DOHH2 (cell line): Measurements from ENCODE around the gene NSMCE3.

Experiments
- EZH2phosphoT487 ChIP-seq: fragments of 200-600 bp; sonication (generic); IDR thresholded peaks from 2 replicates; pipeline ENCODE4 v1.6.1; 2017; ENCODE audit warnings: borderline replicate concordance, mild to moderate bottlenecking, antibody characterized with exemption, low read length, moderate library complexity, mixed read lengths
- TF ChIP-seq, protein P1 (sequence below): fragments of 200-600 bp; sonication (generic); IDR thresholded peaks from one replicate; pipeline ENCODE4 v1.5.1; 2014; ENCODE audit warnings: antibody characterized with exemption, mild to moderate bottlenecking, low read depth, low read length; ENCODE audit not compliant: poor library complexity, severe bottlenecking

DNA sequence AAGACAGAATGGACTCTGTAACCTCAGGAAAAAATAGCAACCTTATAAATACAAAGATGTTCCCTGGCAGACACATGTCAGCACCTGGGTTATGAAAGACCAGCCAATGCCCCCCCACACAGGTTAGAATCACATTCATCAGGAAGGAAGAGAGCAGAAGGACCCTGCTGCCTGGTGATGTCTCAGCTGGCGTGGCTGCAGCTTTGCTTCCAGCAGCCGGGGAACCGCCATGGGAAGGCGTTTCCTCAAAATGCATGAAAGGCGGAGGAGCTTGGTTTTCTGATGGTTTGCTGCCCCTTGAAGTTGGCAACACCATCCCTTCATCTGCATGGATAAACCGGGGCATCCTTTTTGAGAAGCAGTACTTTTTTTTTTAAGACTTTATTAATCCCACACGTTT, 10.9 kb upstream of the NSMCE3 start:
- TF ChIP-seq, protein P1, sequence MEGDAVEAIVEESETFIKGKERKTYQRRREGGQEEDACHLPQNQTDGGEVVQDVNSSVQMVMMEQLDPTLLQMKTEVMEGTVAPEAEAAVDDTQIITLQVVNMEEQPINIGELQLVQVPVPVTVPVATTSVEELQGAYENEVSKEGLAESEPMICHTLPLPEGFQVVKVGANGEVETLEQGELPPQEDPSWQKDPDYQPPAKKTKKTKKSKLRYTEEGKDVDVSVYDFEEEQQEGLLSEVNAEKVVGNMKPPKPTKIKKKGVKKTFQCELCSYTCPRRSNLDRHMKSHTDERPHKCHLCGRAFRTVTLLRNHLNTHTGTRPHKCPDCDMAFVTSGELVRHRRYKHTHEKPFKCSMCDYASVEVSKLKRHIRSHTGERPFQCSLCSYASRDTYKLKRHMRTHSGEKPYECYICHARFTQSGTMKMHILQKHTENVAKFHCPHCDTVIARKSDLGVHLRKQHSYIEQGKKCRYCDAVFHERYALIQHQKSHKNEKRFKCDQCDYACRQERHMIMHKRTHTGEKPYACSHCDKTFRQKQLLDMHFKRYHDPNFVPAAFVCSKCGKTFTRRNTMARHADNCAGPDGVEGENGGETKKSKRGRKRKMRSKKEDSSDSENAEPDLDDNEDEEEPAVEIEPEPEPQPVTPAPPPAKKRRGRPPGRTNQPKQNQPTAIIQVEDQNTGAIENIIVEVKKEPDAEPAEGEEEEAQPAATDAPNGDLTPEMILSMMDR, result no peak
- no peak for TF ChIP-seq EZH2phosphoT487
